Raji (cell line): ENCODE data around the gene ANKRD28.
A peak's percentile ranks its signal among the peaks of the same experiment; 100 is the strongest.

Experiments used
- POLR2A ChIP-seq: IDR thresholded peaks from 2 replicates; pipeline ENCODE4 v1.6.1; 2011; ENCODE audit warnings: low read depth, low read length, control low read depth; ENCODE audit not compliant: insufficient read depth

The ANKRD28 gene

GRCh38 chr3:15808679-15809310, 11.0 kb upstream of the ANKRD28 start:
- TF ChIP-seq POLR2A, result no peak

GRCh38 chr3:15805756-15806266, 8.0 kb upstream of the ANKRD28 start:
- TF ChIP-seq POLR2A, result no peak

GRCh38 chr3:15804553-15805095, 6.8 kb upstream of the ANKRD28 start:
- no peak for TF ChIP-seq POLR2A

GRCh38 chr3:15803921-15804320, 6.1 kb upstream of the ANKRD28 start:
- TF ChIP-seq POLR2A, result no peak

GRCh38 chr3:15801298-15801697, 3.5 kb upstream of the ANKRD28 start:
- TF ChIP-seq POLR2A, result no peak

GRCh38 chr3:15800780-15801179, 3.0 kb upstream of the ANKRD28 start:
- no peak for TF ChIP-seq POLR2A

- no peak for TF ChIP-seq POLR2A
These were observed 2.5 kb upstream of the ANKRD28 start for GRCh38 chr3:15800327-15800726.

GRCh38 chr3:15798533-15799245, 910 bp upstream of the ANKRD28 start:
- TF ChIP-seq POLR2A, result no peak

GRCh38 chr3:15796771-15797641, 773 bp downstream of the ANKRD28 start:
- peak; percentile 11; the same call in 1 of the 2 replicates for TF ChIP-seq POLR2A

- TF ChIP-seq POLR2A, result no peak
These were observed 1.4 kb downstream of the ANKRD28 start for GRCh38 chr3:15796331-15796730.

GRCh38 chr3:15795651-15796308, 2.0 kb downstream of the ANKRD28 start:
- TF ChIP-seq POLR2A, result no peak

GRCh38 chr3:15794842-15795650, 2.7 kb downstream of the ANKRD28 start:
- TF ChIP-seq POLR2A, result no peak

GRCh38 chr3:15794303-15794771, 3.4 kb downstream of the ANKRD28 start:
- TF ChIP-seq POLR2A, result no peak

GRCh38 chr3:15791525-15791924, 6.3 kb downstream of the ANKRD28 start:
- no peak for TF ChIP-seq POLR2A

- TF ChIP-seq POLR2A, result no peak
These were observed 9.8 kb downstream of the ANKRD28 start for GRCh38 chr3:15787941-15788340.
